ENCODE results near the gene XRN2.

DNA sequence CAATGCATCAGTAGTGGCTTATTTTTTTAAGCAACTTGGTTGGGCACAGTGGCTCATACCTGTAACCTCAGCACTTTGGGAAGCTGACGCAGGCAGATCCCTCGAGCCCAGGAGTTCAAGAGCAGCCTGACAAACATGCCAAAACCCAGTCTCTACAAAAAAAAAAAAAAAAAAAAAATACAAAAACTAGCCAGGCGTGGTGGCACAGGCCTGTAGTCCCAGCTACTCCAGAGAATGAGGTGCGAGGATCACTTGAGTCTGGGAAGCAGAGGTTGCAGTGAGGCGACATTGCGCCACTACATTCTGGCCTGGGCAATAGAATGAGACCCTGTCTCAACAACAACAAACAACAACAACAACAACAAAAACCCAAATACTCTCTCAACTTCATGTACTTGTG lies 44.7 kb upstream of the XRN2 start:
- TF ChIP-seq RAD21 (IDR thresholded peaks at IDR 0.05), result no peak
- TF ChIP-seq, protein P1, sequence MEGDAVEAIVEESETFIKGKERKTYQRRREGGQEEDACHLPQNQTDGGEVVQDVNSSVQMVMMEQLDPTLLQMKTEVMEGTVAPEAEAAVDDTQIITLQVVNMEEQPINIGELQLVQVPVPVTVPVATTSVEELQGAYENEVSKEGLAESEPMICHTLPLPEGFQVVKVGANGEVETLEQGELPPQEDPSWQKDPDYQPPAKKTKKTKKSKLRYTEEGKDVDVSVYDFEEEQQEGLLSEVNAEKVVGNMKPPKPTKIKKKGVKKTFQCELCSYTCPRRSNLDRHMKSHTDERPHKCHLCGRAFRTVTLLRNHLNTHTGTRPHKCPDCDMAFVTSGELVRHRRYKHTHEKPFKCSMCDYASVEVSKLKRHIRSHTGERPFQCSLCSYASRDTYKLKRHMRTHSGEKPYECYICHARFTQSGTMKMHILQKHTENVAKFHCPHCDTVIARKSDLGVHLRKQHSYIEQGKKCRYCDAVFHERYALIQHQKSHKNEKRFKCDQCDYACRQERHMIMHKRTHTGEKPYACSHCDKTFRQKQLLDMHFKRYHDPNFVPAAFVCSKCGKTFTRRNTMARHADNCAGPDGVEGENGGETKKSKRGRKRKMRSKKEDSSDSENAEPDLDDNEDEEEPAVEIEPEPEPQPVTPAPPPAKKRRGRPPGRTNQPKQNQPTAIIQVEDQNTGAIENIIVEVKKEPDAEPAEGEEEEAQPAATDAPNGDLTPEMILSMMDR (IDR thresholded peaks at IDR 0.05; ENCODE audit: low read depth, low read length, missing input control), result no peak
- TF ChIP-seq GABPA (IDR thresholded peaks at IDR 0.05 in 1 of 2, conservative IDR thresholded peaks at IDR 0.05 in 1 of 2), result no peak
- TF ChIP-seq, protein P2, sequence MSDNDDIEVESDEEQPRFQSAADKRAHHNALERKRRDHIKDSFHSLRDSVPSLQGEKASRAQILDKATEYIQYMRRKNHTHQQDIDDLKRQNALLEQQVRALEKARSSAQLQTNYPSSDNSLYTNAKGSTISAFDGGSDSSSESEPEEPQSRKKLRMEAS (IDR thresholded peaks at IDR 0.05), result no peak

All from liver (tissue), 3 donors.